Duodenal mucosa (tissue), 2 donors: ENCODE measurements around the gene CADM1.

Experiments
- H3K27ac ChIP-seq: one replicate; pipeline ENCODE4 v1.7.0; 2013; ENCODE audit warnings: low read depth, low read length
- H3K27me3 ChIP-seq, 2 donors: one replicate each; pipeline ENCODE4 v1.7.0; 2013; ENCODE audit warnings: low read length in 2 of 2, control low read depth in 1 of 2; ENCODE audit not compliant: insufficient read depth in 2 of 2, control insufficient read depth in 1 of 2
- H3K36me3 ChIP-seq, 2 donors: one replicate each; pipeline ENCODE4 v1.7.0; 2013; ENCODE audit warnings: low read length in 2 of 2, control low read depth in 1 of 2; ENCODE audit not compliant: insufficient read depth in 2 of 2, control insufficient read depth in 1 of 2
- H3K4me1 ChIP-seq, 2 donors: one replicate each; pipeline ENCODE4 v1.7.0; 2013; ENCODE audit warnings: low read length in 2 of 2, control low read depth in 1 of 2; ENCODE audit not compliant: insufficient read depth in 2 of 2, control insufficient read depth in 1 of 2
- H3K4me3 ChIP-seq, 2 donors: one replicate each; pipeline ENCODE4 v1.7.0; 2013; ENCODE audit warnings: low read length in 2 of 2, low read depth in 1 of 2
- H3K9ac ChIP-seq, 2 donors: one replicate each; pipeline ENCODE4 v1.7.0; 2013; ENCODE audit warnings: low read length in 2 of 2, low read depth in 1 of 2
- H3K9me3 ChIP-seq, 2 donors: one replicate each; pipeline ENCODE4 v1.7.0; 2013; ENCODE audit warnings: low read length in 2 of 2, control low read depth in 1 of 2; ENCODE audit not compliant: control insufficient read depth in 1 of 2

CADM1 gene

DNA sequence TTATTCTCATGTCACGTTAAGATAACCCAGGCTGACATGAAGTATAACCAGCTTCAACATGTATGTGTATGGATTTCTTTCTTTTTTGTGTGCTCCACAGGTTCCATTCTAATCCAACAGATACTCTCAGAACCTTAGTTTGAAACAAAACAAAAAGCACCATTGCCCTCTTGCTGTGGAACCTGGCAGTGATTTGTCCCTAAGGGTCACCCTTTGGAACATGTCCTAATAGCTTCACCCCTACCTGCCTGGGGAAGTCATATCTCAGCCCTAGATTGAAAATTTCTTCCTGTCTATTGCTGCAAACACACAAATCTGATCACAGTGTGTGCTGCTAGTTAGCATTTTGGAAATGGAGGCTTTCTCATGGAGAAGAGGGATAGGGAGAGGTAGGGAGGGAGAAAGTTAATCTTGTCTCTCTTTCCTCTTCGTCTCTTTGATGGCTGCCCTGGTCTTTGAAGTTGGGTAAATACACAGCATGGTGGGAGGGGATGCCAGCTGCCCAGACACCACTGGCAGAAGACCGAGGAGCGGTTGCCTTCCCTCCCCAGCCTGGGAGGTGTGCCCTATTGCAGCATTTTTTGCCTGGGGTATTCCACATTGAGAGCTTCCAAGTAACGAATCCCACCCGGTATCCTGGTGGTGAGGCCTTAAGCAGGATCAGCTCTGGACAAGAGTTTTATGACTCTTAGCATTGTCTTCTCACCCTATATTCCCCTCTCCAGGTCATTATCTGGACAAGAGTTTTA is 11.6 kb upstream of the CADM1 start:
- Histone ChIP-seq H3K9me3 (no peaks in the 10 kb centered on the region), H3K4me1 (no peaks in the 10 kb centered on the region), H3K27ac (no peak overlapping the region), H3K36me3 (no peaks in the 10 kb centered on the region), H3K9ac (no peak overlapping the region), H3K27me3 (no peaks in the 10 kb centered on the region), H3K4me3 (no peak overlapping the region)

DNA sequence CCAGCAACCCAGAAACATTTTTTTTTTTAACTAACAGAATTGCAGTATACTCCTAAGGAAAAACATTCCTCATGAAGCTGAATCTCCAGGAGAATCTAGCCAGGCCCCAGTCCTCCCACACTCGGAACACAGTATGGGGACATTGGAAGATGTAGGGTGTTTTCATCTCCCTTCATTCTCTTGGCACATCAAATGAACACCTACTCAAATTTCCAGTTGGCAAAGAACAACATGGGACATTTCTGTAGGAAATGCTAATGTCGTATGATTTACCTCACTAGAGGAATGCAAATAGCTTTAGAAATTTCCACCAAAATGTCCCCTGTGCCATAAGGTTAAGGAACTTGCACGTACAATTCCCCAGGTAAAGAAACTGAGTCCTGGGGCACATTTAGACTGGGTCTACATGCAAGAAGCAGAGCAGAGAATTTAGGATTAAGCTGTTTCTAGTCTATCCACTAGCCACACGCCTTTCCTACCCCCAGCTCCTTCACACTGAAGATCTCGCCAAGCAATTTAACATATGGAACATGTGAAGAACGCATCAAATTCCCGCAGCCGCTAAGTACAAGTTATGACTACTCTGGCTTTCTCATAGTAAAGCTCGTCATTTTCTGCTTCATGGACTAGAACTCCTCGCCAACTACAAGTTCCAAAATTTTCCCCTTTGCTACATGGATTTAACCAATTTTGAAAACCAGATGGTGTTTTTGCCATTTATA is 2.9 kb upstream of the CADM1 start:
- Histone ChIP-seq H3K4me3 (no peak overlapping the region), H3K9me3 (no peaks in the 10 kb centered on the region), H3K36me3 (no peaks in the 10 kb centered on the region), H3K9ac (no peak overlapping the region), H3K27me3 (peaks cover 0 to 8% of the 10 kb centered on the region in 2 donors), H3K27ac (no peak overlapping the region), H3K4me1 (peaks cover 5 to 16% of the 10 kb centered on the region in 2 donors)

DNA sequence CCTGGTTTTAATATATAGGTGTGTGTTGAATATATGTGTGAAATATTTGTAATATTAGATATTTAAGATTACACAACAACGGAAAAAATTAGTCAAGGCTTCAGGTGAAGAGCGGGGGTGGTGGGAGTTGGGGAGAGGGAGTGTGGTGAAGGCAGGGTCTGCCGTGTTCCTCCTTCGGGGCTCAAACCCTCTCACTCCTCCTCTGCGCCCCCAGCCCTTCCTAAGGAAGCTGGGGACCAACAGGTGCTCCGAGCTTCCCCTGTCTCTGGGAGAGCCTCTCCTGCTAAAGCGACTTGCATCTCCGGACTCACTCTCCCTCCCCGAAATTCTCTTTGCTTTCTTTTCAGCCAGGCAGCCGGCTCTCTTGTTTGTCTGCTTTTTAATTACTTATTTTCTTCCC is 960 bp upstream of the CADM1 start:
- H3K9me3 ChIP-seq, result no peaks in the 10 kb centered on the region
- peak overlapping the region; percentile 88 to 90 for H3K4me3 ChIP-seq
- H3K9ac ChIP-seq, result peak overlapping the region in 1 of 2 donors; percentile 70
- H3K27ac ChIP-seq, result no peak overlapping the region
- H3K4me1 ChIP-seq, result peaks cover 5 to 21% of the 10 kb centered on the region in 2 donors
- H3K36me3 ChIP-seq, result no peaks in the 10 kb centered on the region
- H3K27me3 ChIP-seq, result peaks cover 2 to 26% of the 10 kb centered on the region in 2 donors

DNA sequence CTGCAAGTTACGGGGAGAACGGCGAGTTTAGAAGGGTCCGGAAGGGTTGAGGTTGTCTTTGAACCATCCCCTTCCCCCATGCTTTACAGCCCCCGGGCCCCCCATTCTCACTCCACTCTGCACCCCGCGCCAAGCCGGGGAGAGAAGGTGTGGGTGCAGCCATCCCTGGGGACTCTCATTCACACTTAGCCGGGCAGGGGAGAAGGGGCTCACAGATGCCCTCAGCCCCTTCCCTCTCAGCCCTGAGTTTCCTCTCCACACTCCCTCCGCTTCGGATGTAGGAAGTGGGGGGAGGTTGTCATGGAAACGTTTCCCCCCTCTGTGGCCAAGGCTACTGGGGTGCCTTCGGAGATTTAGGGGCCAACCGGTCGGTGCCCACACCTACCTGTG is 334 bp downstream of the CADM1 start:
- Histone ChIP-seq H3K9ac (peak overlapping the region; percentile 57 to 71), H3K27me3 (peaks cover 2 to 26% of the 10 kb centered on the region in 2 donors), H3K36me3 (no peaks in the 10 kb centered on the region), H3K4me3 (peak overlapping the region; percentile 88 to 90), H3K27ac (peak overlapping the region; percentile 33), H3K9me3 (no peaks in the 10 kb centered on the region), H3K4me1 (peaks cover 5 to 21% of the 10 kb centered on the region in 2 donors)

DNA sequence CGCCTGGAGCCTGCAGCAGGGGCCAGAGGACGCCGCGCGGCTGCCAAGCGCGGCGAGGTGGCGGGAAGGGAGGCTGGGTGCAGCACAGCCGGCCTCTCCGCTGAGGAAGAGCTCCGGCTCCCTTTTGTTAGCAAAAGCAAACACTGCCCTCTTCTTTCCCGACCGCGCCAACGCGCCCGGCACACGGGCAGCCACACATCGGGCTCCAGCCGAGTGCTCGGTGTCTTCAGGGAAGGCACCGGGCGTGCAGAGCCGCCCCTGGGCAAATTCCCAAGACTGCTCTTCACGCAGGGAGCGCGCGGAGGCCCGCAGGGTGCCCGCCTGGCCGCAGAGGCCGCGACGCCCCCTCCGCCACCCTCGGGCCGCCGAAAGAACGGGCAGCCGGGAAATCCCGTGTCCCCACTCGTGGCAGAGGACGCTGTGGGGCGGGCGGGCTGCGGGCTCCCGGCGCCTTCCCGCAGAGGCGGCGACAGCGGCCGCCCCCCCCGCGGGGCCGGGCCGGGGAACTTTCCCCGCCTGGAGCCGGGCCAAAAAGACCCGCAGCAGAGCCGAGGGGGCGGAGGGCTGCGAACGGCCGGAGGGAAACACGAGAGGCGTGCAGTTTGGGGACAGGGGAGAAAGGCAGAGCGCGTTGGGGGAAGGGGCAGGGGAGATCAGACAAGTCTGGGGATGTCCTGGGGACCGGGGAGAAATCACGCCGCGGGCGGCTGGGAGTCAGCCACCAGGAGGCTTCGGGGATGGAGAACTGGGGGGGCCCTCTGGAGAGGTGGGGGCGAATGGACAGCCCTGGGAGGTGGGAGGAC is 931 bp downstream of the CADM1 start:
- H3K9me3 ChIP-seq, result no peaks in the 10 kb centered on the region
- H3K4me1 ChIP-seq, result peaks cover 5 to 21% of the 10 kb centered on the region in 2 donors
- H3K4me3 ChIP-seq, result peak overlapping the region; percentile 88 to 90
- H3K27me3 ChIP-seq, result peaks cover 2 to 26% of the 10 kb centered on the region in 2 donors
- H3K9ac ChIP-seq, result peak overlapping the region; percentile 17 to 51
- no peak overlapping the region for H3K27ac ChIP-seq
- no peaks in the 10 kb centered on the region for H3K36me3 ChIP-seq

DNA sequence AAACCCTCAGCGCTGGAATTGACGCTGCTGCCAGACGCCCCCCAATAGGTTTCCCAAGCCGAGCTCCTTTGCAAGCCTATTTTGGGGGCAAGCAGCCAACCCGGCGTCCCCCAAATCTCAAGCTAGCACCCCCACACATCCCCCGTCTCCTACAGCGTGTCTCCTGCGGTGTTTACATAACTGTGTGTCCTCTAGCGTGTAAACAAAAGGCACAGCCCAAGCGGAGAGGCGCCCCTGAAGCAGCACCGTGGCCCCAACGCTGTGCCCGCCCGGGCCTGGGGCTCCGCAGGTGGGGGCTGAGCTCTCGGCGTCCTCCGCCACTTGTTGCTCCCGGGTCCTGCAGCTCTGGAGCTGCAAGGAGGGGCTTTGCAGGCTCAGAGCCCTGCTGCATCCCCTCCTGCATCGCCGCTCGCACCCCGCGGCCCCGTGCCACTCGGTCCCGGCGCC is 1.6 kb downstream of the CADM1 start:
- Histone ChIP-seq H3K27ac (no peak overlapping the region), H3K27me3 (peaks cover 2 to 26% of the 10 kb centered on the region in 2 donors), H3K9ac (peak overlapping the region; percentile 17 to 51), H3K4me3 (peak overlapping the region; percentile 88 to 90), H3K4me1 (peaks cover 5 to 21% of the 10 kb centered on the region in 2 donors), H3K9me3 (no peaks in the 10 kb centered on the region), H3K36me3 (no peaks in the 10 kb centered on the region)

GRCh38 chr11:115501893-115502589 is 2.2 kb downstream of the CADM1 start:
- Histone ChIP-seq H3K9ac (peak overlapping the region in 1 of 2 donors; percentile 51), H3K27ac (no peak overlapping the region), H3K4me3 (peak overlapping the region; percentile 88 to 90), H3K4me1 (peaks cover 5 to 21% of the 10 kb centered on the region in 2 donors), H3K36me3 (no peaks in the 10 kb centered on the region), H3K27me3 (peaks cover 2 to 22% of the 10 kb centered on the region in 2 donors), H3K9me3 (no peaks in the 10 kb centered on the region)

- peak overlapping the region in 1 of 2 donors; percentile 2 for H3K9ac ChIP-seq
- H3K4me3 ChIP-seq, result peak overlapping the region in 1 of 2 donors; percentile 48
- H3K27ac ChIP-seq, result no peak overlapping the region
- H3K27me3 ChIP-seq, result peaks cover 2 to 22% of the 10 kb centered on the region in 2 donors
- H3K36me3 ChIP-seq, result no peaks in the 10 kb centered on the region
- H3K9me3 ChIP-seq, result no peaks in the 10 kb centered on the region
- peaks cover 5 to 21% of the 10 kb centered on the region in 2 donors for H3K4me1 ChIP-seq
Measured at GRCh38 chr11:115501502-115501892, 2.7 kb downstream of the CADM1 start.

DNA sequence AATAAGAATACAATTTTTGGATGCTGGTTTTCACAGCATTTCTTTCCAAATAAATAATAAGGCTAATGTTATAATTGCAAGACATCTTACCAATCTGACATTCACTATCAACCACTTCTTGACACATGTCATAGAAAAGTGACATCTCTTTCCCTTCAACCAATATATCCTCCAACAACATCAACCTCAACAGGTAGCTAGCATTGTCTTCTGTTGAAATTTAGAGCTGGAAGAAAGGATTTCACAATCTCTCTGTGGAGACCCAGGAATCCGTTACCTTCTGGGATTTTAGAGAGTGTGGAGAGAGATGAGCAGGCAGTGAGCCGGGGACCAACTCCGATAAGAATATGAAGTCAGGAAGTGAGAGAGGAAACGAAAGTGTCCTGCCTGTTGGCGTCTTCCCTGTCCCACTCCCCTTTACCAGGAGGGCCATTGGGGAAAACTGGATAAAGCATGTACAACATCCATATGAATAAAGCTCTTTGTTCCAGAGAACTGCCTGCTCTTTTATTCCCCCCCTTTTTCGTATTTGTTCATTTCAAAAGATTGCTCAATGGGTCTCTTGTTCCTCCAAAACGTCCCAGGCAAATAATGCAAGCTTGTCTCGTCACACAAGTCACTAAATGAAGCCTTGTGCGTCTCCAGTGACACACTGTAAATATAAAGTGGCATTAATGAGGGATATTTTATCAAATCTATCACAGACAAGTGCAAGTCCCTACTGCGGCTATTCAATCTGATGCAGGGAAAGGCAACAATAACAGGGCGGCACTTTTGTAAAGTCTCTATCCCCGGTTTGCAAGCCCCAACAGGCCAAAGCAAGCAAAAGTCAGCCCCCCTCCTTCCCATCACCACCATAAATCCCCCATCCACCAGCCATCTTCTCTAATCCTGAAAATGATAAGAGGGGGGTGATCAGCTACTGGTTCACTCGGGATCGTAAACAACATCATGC is 3.4 kb downstream of the CADM1 start:
- Histone ChIP-seq H3K9ac (peak overlapping the region in 1 of 2 donors; percentile 2), H3K4me3 (peak overlapping the region; percentile 8 to 48), H3K36me3 (no peaks in the 10 kb centered on the region), H3K9me3 (no peaks in the 10 kb centered on the region), H3K27ac (no peak overlapping the region), H3K27me3 (peaks cover 2 to 22% of the 10 kb centered on the region in 2 donors), H3K4me1 (peaks cover 5 to 21% of the 10 kb centered on the region in 2 donors)
